HG02763 (cell line): Measurements from ENCODE around the gene GNL3.
A peak's percentile ranks its signal among the peaks of the same experiment; 100 is the strongest.
"Not testable (repeated sequence)": the region's sequence is repeated elsewhere in the genome, so short reads cannot be mapped to it uniquely, and the experiment has no call there.

Source experiments
- ATAC-seq: cut with Tn5 transposase; IDR thresholded peaks from one replicate; pipeline ENCODE4 v1.9.1; 2021; ENCODE audit warnings: mild to moderate bottlenecking, moderate library complexity; ENCODE audit not compliant: unreplicated experiment

GNL3 gene, protein sequence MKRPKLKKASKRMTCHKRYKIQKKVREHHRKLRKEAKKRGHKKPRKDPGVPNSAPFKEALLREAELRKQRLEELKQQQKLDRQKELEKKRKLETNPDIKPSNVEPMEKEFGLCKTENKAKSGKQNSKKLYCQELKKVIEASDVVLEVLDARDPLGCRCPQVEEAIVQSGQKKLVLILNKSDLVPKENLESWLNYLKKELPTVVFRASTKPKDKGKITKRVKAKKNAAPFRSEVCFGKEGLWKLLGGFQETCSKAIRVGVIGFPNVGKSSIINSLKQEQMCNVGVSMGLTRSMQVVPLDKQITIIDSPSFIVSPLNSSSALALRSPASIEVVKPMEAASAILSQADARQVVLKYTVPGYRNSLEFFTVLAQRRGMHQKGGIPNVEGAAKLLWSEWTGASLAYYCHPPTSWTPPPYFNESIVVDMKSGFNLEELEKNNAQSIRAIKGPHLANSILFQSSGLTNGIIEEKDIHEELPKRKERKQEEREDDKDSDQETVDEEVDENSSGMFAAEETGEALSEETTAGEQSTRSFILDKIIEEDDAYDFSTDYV

GRCh38 chr3:52685709-52686691, at the start of gene GNL3, which contains the start of gene PBRM1:
Gene GNL3, plus strand, starts transcription at chr3:52686032. Its CDS starts 61 bp downstream, at chr3:52686093.
Gene PBRM1, minus strand, starts transcription at chr3:52685913.
- peak; percentile 63 for ATAC-seq

- no peak for ATAC-seq
Measured at GRCh38 chr3:52636673-52637072, 49.2 kb upstream of the GNL3 start.

DNA sequence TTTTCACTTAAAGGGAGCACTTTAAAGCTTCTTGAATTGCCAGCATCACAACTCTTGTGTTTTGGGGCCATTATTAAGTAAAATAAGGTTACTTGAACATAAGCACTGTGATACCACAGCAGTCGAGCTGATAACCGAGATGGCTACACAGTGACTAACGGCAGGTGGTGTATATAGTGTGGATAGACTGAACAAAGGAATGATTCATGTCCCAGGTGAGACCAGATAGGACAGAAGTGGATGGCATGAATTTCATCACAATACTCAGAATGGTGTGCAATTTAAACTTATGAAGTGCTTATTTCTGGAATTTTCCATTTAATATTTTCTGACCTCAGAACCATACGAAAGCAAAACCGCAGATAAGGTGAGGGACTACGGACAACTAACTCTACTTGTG, 40.3 kb upstream of the GNL3 start:
- no peak for ATAC-seq

GRCh38 chr3:52649461-52650210, 36.2 kb upstream of the GNL3 start:
- ATAC-seq, result no peak

DNA sequence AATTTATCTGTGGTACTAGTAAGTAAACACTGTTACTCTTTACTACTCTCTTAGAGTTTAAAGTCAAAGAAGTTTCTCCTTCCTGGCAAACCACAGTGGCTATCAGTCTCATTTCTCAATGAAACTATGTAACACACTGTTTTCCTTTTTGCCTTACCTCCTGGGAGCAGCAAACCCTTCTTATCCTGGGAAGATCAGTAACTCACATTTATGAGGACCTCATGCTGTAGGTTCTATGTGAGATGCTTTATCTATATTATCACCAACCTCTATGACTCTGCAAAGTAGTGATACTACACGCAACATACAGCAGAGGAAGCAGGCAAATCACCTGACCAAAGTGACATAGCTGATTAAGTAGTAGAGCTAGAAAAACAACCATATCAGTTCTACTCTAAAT, 35.4 kb upstream of the GNL3 start:
- ATAC-seq, result no peak

DNA sequence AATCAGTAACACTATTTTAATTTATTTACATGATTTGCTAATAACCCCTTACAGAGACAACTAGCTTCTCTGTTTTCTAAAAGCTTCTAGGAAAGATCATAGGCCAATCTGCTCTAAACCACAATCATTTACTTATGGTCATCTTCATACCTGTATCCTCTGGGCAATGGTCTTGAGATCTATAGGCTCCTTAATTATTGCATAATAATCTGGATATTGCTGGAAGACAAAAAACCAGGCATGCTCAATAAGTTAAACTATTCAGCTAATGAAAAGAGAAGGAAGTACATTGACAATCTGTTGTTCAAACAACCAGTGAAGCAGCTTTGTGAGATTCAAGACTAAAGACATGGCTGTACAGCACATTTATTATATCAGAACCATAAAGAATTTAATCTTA, 34.2 kb upstream of the GNL3 start:
- ATAC-seq, result no peak

DNA sequence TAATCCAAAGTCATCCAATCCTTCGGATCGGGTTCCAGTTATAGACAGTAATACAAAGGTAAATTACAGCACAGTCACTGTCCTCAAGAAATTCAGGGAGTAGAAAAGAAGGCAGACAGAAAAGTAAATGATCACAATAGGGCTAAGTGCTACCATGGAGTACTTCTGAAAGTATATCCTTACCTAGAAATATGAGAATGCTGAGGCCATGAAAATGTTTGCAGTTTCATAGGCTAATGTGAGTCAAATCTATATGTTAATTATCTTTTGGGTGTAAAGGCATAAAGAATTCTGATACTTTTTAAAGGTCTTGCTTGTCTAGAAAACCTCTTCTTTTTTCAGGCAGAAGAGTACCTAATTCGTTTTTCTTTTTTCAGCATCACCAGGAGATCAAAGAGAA, 29.9 kb upstream of the GNL3 start:
- ATAC-seq, result no peak

- ATAC-seq, result no peak
Measured at GRCh38 chr3:52660046-52660445, 25.8 kb upstream of the GNL3 start.

GRCh38 chr3:52663098-52663497, 22.7 kb upstream of the GNL3 start:
- ATAC-seq, result no peak

DNA sequence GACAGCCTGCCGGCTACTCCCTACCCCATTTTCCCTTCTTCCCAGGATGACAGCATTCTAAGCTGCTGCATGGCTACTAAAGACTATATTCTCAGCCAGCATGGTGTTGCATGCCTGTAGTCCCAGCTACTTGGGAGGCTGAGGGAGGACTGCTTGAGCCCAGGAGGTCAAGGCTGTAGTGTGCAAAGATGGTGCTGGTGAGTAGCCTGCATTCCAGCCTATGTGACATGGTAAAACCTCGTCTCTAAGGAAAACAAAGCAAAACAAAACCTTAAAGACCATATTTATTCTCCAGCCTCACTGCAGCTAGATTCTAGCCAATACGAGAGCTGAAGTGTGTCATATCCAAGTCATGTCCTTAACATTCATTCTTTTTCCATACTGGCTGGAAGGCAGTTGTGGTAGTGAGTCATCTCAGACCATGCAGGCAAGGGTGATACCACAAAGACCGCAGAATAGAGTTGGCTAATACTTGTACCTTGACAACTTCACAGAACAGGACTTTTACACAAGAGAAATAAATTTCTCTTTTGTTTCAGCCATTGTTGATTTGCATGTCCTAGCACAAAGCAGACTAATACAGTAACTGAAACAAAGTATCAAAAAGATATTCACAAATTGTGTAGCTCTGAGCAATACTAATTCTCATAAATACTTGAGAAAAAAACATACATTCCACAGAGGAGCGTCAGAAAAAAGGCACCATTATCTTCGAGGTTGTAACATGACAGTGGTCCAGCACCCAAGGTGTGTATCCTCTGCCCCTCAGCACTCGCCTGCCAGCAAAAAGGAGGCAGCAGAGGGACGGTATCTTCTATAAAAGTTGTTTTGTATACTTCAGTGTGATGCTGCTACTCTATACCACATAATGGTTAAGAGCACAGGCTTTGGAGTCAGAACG, 15.0 kb upstream of the GNL3 start:
- ATAC-seq, result no peak

GRCh38 chr3:52671676-52672075, 14.2 kb upstream of the GNL3 start:
- ATAC-seq, result no peak

DNA sequence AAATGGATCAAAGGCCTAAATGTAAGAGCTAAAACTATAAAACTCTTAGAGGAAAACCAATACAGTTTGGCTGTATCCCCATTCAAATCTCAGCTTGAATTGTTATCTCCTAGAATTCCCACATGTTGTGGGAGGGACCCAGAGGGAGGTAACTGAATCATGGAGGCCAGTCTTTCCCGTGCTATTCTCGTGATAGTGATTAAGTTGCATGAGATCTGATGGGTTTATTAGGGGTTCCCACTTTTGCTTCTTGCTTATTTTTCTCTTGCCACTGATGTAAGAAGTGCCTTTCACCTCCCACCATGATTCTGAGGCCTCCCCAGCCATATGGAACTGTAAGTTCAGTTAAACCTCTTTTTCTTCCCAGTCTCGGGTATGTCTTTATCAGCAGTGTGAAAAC, 9.6 kb upstream of the GNL3 start:
- ATAC-seq, result not testable (repeated sequence)

DNA sequence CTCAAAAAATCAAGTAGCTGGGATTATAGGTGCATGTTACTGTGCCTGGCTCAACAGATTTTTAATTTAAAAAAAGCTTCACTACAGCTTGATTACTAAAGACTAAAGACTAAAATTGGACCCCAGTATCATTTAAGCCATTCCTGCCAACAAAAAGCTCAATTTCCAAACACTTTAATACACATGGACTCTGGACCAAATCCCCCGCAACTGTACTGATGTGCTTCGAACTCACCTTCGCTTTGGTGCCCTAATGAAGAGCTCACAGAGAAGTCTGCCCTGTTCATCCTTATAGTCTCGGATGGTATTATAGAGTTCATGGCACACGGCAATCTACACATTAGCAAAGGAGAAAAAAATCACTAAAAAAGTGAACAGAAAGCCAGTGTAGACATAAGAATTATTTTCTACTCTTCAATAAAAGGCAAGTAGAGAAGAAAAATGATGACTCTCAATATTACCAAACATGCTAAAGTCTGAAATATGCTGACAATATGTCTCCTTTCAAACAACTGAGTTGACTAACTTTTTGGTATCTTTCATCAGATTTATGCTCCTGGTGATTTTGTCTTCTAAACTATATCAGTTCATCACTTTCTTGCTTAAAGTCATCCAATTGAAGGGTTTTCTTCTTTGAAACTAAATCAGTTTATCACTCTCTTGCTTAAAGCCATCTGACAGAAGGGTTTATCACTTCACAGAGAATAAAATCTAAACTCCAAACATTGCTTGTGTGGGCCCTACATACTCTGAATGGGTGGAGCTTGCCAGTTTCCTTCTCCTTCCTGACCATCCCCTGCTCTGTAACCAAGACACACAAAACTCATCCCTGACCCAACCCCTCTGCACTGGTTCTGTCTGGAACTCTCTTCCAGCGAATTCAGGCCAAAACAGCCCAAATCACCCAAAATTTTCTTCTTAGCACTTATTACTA, 7.3 kb upstream of the GNL3 start:
- no peak for ATAC-seq

DNA sequence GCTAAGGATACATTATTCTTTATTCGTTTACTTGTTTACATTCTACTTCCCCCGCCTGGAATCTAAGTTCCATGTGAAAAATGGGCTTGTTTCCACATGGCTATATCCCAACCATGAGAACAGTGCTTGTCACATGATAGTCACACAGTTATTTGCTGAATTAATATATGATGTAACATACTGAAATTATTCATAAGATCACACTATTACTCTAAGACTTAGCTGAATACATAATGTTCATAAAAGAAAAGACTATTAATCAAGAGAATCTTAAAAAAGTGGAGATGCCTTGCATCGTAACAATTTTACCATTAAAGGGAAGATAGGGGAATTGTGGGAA, 6.7 kb upstream of the GNL3 start:
- no peak for ATAC-seq

DNA sequence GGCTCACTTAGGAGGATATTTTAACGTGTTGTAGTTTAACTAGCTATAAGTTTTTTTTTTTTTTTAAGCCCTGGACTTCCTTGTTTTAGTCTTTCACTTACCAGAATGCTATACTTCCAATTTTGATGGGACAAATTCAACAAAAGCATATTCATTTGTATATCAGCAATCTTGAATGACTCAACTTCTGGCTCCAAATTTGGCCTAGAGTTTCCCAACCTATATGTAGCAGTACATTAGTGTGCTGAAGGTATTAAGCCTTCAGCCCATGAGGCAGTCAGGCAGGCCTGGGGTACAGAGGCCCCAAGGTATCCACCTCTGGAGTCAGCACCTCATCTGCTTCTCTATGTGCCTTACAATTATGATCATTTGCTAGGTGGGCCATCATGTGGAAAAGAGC, 6.0 kb upstream of the GNL3 start:
- no peak for ATAC-seq

DNA sequence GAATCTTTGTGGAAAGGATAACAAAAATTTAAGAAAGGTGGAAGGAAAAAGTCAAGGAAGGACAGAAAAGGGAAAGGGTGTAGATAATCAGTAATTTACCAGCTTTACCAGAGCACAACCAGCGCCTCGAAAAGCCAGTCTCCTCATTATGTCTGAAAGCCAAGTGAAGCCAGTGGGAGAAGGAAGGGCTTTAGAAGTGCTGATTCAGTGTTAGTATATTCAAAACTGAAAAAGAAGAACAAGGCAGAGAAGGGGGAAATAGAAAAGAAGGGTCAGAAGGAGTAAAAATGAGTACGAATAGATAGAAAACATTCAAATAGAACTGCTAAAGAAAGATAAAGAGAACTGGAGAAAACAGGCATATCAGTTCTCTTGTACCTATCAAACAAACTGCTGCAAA, 4.2 kb upstream of the GNL3 start:
- no peak for ATAC-seq

GRCh38 chr3:52682016-52682415, 3.8 kb upstream of the GNL3 start:
- ATAC-seq, result no peak

GRCh38 chr3:52683611-52684010, 2.2 kb upstream of the GNL3 start:
- no peak for ATAC-seq

- ATAC-seq, result no peak
Measured at GRCh38 chr3:52684184-52684583, 1.6 kb upstream of the GNL3 start.
